Measurements from ENCODE around the gene COL2A1. TPM values are rescaled to one million over a fixed set of nuclear protein-coding genes. Genes with fewer than 3 reads are reported as not detected.
A peak's percentile ranks its signal among the peaks of the same experiment; 100 is the strongest.

Gene COL2A1
- total RNA-seq, 1 donor from 2014 or later: 3.8 TPM

- Histone ChIP-seq H3K36me3 (ENCODE audit: control insufficient read depth, insufficient read depth, low read length) (no peaks in the 10 kb centered on the region), H3K27me3 (ENCODE audit: control insufficient read depth, insufficient read depth, low read length) (no peaks in the 10 kb centered on the region), H3K4me3 (ENCODE audit: low read depth, low read length) (no peak overlapping the region)
- no peak for TF ChIP-seq CTCF (IDR thresholded peaks at IDR 0.05; ENCODE audit: insufficient read depth, low read length, poor library complexity, severe bottlenecking)
- DNase-seq (ENCODE audit: low read depth): no peak
These were observed 33.4 kb downstream of the COL2A1 start for GRCh38 chr12:47970843-47971242.

- no peak for TF ChIP-seq CTCF (IDR thresholded peaks at IDR 0.05; ENCODE audit: insufficient read depth, low read length, poor library complexity, severe bottlenecking)
- no peak for DNase-seq (ENCODE audit: low read depth)
- Histone ChIP-seq H3K27me3 (ENCODE audit: control insufficient read depth, insufficient read depth, low read length) (no peaks in the 10 kb centered on the region), H3K36me3 (ENCODE audit: control insufficient read depth, insufficient read depth, low read length) (no peaks in the 10 kb centered on the region), H3K4me3 (ENCODE audit: low read depth, low read length) (no peak overlapping the region)
These were observed 34.4 kb downstream of the COL2A1 start for GRCh38 chr12:47969845-47970244.

GRCh38 chr12:47967461-47968321 lies 36.6 kb downstream of the COL2A1 start:
- Histone ChIP-seq H3K4me3 (ENCODE audit: low read depth, low read length) (no peak overlapping the region), H3K27me3 (ENCODE audit: control insufficient read depth, insufficient read depth, low read length) (no peaks in the 10 kb centered on the region), H3K36me3 (ENCODE audit: control insufficient read depth, insufficient read depth, low read length) (no peaks in the 10 kb centered on the region)
- no peak for TF ChIP-seq CTCF (IDR thresholded peaks at IDR 0.05; ENCODE audit: insufficient read depth, low read length, poor library complexity, severe bottlenecking)
- DNase-seq (ENCODE audit: low read depth): no peak

- no peak for TF ChIP-seq CTCF (IDR thresholded peaks at IDR 0.05; ENCODE audit: insufficient read depth, low read length, poor library complexity, severe bottlenecking)
- no peaks in the 10 kb centered on the region for H3K36me3 ChIP-seq (ENCODE audit: control insufficient read depth, insufficient read depth, low read length)
- no peak overlapping the region for H3K4me3 ChIP-seq (ENCODE audit: low read depth, low read length)
- no peak for DNase-seq (ENCODE audit: low read depth)
- no peaks in the 10 kb centered on the region for H3K27me3 ChIP-seq (ENCODE audit: control insufficient read depth, insufficient read depth, low read length)
These were observed 38.7 kb downstream of the COL2A1 start for GRCh38 chr12:47965581-47965980.

GRCh38 chr12:47964106-47964728 lies 40.1 kb downstream of the COL2A1 start:
- H3K27me3 ChIP-seq (ENCODE audit: control insufficient read depth, insufficient read depth, low read length): no peaks in the 10 kb centered on the region
- H3K4me3 ChIP-seq (ENCODE audit: low read depth, low read length): peak overlapping the region; percentile 72
- no peaks in the 10 kb centered on the region for H3K36me3 ChIP-seq (ENCODE audit: control insufficient read depth, insufficient read depth, low read length)
- no peak for DNase-seq (ENCODE audit: low read depth)
- TF ChIP-seq CTCF (IDR thresholded peaks at IDR 0.05; ENCODE audit: insufficient read depth, low read length, poor library complexity, severe bottlenecking): no peak
